Panc1 (cell line): Measurements from ENCODE around the gene CCDC12. TPM values are rescaled to one million over a fixed set of nuclear protein-coding genes. Genes with fewer than 3 reads are reported as not detected.

Experiments
- ATAC-seq: fragments of 200-7000 bp; cut with Tn5 transposase; 2 replicates; pipeline ENCODE4 v1.9.1; 2020; ENCODE audit warnings: mild to moderate bottlenecking, moderate library complexity
- BruUV-seq: library from RNA; stranded (reverse); fragments of 400-500 nt; replicated peaks from 2 replicates; lab custom pipeline; 2021; lab: Mats Ljungman, UMichigan
- CTCF ChIA-PET: fragments of 300-600 bp; sonication (Branson Sonifier 250); formaldehyde crosslinking; loops from one replicate; lab custom pipeline; 2022; ENCODE audit warnings: antibody characterized with exemption; lab: Charles Lee
- POLR2A ChIA-PET: fragments of 300-600 bp; sonication (Branson Sonifier 250); formaldehyde crosslinking; loops from one replicate; lab custom pipeline; 2022; ENCODE audit warnings: antibody characterized with exemption; lab: Charles Lee
- DNase-seq: peaks from one replicate; pipeline ENCODE4 v3.0.0-alpha.2; 2010; ENCODE audit warnings: low read depth, low spot score
- H3K27ac ChIP-seq: 2 replicates; pipeline ENCODE4 v1.5.1; 2011; ENCODE audit warnings: mild to moderate bottlenecking, low read length, inconsistent platforms
- H3K27me3 ChIP-seq: fragments of 200-500 bp; sonication (Bioruptor generic); 2 replicates; pipeline ENCODE4 v1.6.0; 2014; ENCODE audit warnings: low read length, inconsistent platforms; ENCODE audit not compliant: control insufficient read depth, insufficient read depth
- H3K36me3 ChIP-seq: fragments of 200-500 bp; sonication (Bioruptor generic); 2 replicates; pipeline ENCODE4 v1.5.1; 2014; ENCODE audit warnings: inconsistent platforms, mild to moderate bottlenecking, low read length, moderate library complexity; ENCODE audit not compliant: control insufficient read depth, insufficient read depth
- H3K4me1 ChIP-seq: 2 replicates; pipeline ENCODE4 v1.5.1; 2011; ENCODE audit warnings: inconsistent platforms, mild to moderate bottlenecking, low read length, moderate library complexity; ENCODE audit not compliant: control insufficient read depth, insufficient read depth
- H3K4me3 ChIP-seq, 2 experiments: 2 replicates each; pipeline ENCODE4 v1.5.1; 2011 to 2012; ENCODE audit warnings: low read depth in 2 of 2, low read length in 2 of 2, mild to moderate bottlenecking in 2 of 2, inconsistent platforms in 1 of 2, moderate library complexity in 1 of 2
- H3K9me3 ChIP-seq: fragments of 200-500 bp; sonication (Bioruptor generic); 2 replicates; pipeline ENCODE4 v1.5.1; 2014; ENCODE audit warnings: low read depth, mild to moderate bottlenecking, inconsistent platforms, low read length, moderate library complexity; ENCODE audit not compliant: control insufficient read depth, insufficient read depth
- POLR2AphosphoS5 ChIP-seq: IDR thresholded peaks from 2 replicates; pipeline ENCODE4 v1.6.1; 2012; ENCODE audit warnings: mild to moderate bottlenecking, low read depth, low read length, moderate library complexity
- SIN3A ChIP-seq: IDR thresholded peaks from 2 replicates; pipeline ENCODE4 v1.6.1; 2012; ENCODE audit warnings: low read depth, mild to moderate bottlenecking, low read length, moderate library complexity, borderline replicate concordance; ENCODE audit not compliant: insufficient read depth
- TCF7L2 ChIP-seq: IDR thresholded peaks from 2 replicates; pipeline ENCODE4 v1.6.1; 2011; ENCODE audit warnings: mild to moderate bottlenecking, low read depth, low read length, inconsistent platforms
- in situ Hi-C: cut with HindIII; loops from 2 replicates; pipeline ENCODE4 v1.10.0; 2016; ENCODE audit warnings: low sequenced_read_pairs, low pct_unique_long_range_greater_than_20kb
- intact Hi-C: fragments of 100-400 bp; cut with micrococcal nuclease; formaldehyde crosslinking; loops from one replicate; pipeline ENCODE4 v1.10.0; 2022; ENCODE audit not compliant: unreplicated experiment
- total RNA-seq: library from RNA; stranded (reverse); gene quantifications from one replicate; pipeline ENCODE4 v1.2.1, GENCODE V29; 2021; ENCODE audit not compliant: unreplicated experiment
- TF ChIP-seq, protein P1 (sequence below), 2 experiments: IDR thresholded peaks; 2 replicates each; pipeline ENCODE4 v1.6.1; 2011 to 2012; ENCODE audit warnings: low read depth in 2 of 2, control low read depth in 1 of 2, low read length in 1 of 2, mild to moderate bottlenecking in 1 of 2, moderate library complexity in 1 of 2; ENCODE audit not compliant: insufficient read depth in 1 of 2
- TF ChIP-seq, protein P2 (sequence below): fragments of 450-650 bp; IDR thresholded peaks from 2 replicates; pipeline ENCODE4 v1.5.1; 2017; ENCODE audit warnings: mild to moderate bottlenecking

CCDC12 gene
- total RNA-seq, 1 experiment from 2014 or later: 35.5 TPM

DNA sequence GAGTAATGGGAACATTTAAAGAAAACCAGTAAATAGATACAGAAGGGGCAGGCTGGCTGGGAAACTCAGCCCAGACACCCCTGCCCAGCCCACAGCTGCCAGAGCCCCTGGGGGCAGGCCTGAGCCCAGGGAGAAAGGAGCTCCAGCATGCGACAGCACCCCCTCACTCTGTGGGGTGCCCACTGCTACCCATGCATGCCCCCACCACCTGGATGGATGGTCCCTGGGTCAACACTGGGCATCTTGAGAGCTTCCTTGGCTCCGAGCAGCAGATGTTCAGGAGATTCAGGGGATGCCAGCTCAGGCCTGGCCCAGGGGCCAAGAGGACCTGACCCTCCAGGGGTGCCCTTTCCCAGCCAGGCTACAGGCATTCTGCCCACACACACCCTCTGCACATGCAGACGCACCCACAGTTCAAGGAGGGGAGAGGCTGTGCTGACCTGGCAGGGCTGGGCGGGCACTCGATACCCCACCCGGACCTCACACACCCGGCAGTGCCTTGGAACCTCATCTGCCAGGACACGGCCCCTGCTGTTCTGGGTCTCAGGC, 67.5 kb downstream of the CCDC12 start:
- Histone ChIP-seq H3K36me3 (no peaks in the 10 kb centered on the region), H3K27ac (no peak overlapping the region), H3K4me1 (no peaks in the 10 kb centered on the region), H3K9me3 (no peaks in the 10 kb centered on the region), H3K27me3 (no peaks in the 10 kb centered on the region), H3K4me3 (no peak overlapping the region)
- intact Hi-C loops: loop anchor here (2.0 to 5.0 kb wide), 2 partner anchors 42 to 204 kb away; no protein-coding TSS in a partner anchor
- POLR2A ChIA-PET: no interaction called here
- DNase-seq (no peak), ATAC-seq (peak; percentile 39)
- in situ Hi-C loops: no loop called here
- TF ChIP-seq, protein P1, sequence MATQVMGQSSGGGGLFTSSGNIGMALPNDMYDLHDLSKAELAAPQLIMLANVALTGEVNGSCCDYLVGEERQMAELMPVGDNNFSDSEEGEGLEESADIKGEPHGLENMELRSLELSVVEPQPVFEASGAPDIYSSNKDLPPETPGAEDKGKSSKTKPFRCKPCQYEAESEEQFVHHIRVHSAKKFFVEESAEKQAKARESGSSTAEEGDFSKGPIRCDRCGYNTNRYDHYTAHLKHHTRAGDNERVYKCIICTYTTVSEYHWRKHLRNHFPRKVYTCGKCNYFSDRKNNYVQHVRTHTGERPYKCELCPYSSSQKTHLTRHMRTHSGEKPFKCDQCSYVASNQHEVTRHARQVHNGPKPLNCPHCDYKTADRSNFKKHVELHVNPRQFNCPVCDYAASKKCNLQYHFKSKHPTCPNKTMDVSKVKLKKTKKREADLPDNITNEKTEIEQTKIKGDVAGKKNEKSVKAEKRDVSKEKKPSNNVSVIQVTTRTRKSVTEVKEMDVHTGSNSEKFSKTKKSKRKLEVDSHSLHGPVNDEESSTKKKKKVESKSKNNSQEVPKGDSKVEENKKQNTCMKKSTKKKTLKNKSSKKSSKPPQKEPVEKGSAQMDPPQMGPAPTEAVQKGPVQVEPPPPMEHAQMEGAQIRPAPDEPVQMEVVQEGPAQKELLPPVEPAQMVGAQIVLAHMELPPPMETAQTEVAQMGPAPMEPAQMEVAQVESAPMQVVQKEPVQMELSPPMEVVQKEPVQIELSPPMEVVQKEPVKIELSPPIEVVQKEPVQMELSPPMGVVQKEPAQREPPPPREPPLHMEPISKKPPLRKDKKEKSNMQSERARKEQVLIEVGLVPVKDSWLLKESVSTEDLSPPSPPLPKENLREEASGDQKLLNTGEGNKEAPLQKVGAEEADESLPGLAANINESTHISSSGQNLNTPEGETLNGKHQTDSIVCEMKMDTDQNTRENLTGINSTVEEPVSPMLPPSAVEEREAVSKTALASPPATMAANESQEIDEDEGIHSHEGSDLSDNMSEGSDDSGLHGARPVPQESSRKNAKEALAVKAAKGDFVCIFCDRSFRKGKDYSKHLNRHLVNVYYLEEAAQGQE (IDR thresholded peaks at IDR 0.05; ENCODE audit: insufficient read depth in 1 of 2, low read depth in 2 of 2, low read length in 1 of 2): no peak
- TF ChIP-seq, protein P2, sequence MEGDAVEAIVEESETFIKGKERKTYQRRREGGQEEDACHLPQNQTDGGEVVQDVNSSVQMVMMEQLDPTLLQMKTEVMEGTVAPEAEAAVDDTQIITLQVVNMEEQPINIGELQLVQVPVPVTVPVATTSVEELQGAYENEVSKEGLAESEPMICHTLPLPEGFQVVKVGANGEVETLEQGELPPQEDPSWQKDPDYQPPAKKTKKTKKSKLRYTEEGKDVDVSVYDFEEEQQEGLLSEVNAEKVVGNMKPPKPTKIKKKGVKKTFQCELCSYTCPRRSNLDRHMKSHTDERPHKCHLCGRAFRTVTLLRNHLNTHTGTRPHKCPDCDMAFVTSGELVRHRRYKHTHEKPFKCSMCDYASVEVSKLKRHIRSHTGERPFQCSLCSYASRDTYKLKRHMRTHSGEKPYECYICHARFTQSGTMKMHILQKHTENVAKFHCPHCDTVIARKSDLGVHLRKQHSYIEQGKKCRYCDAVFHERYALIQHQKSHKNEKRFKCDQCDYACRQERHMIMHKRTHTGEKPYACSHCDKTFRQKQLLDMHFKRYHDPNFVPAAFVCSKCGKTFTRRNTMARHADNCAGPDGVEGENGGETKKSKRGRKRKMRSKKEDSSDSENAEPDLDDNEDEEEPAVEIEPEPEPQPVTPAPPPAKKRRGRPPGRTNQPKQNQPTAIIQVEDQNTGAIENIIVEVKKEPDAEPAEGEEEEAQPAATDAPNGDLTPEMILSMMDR: no peak
- no peak for TF ChIP-seq SIN3A
- no peak for TF ChIP-seq POLR2AphosphoS5
- TF ChIP-seq TCF7L2: no peak
- CTCF ChIA-PET: interaction anchor here (0.6 to 1.3 kb wide), 9 partner anchors 13 to 420 kb away, joined by 3 to 8 read pairs (median 3); partner anchors contain the start of gene NBEAL2
- BruUV-seq: no TSS peak

DNA sequence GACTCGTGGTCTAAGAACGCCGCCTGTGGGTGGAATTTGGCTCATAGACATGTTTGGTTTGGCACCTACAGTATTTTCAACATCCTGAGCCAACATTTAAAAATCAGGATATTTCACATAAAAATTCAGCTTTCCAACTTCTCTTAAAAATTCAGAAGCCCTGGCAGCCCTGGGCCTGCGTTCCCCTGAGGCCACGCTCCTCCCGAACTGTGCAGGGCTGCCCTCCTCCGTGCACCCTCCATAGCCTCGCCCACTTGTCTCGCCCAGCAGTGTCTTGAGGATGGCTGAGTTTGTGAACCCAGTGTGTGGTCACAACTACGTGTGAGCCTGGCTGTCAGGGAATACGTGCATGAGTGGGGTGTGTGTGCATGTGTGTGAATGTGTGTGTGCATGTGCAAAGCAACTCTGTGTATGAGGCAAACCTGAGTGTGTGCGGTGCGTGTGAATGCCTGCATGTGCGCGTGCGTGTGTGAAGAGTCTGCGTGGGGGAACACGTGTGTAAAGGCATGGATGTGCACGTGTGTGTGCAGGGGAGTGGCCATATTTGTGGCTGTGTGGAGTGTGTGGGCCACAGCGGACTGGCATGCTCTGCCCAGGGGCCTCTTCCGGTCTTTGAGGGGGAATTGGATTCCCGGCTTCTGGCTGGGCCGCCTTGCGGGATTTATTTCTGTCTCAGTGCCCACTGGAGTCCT, 68.1 kb downstream of the CCDC12 start:
- H3K36me3 ChIP-seq: no peaks in the 10 kb centered on the region
- TF ChIP-seq, protein P1 (IDR thresholded peaks at IDR 0.05; ENCODE audit: insufficient read depth in 1 of 2, low read depth in 2 of 2, low read length in 1 of 2): no peak
- TF ChIP-seq, protein P2: no peak
- TF ChIP-seq TCF7L2: no peak
- no peak for TF ChIP-seq SIN3A
- TF ChIP-seq POLR2AphosphoS5: no peak
- H3K27me3 ChIP-seq: no peaks in the 10 kb centered on the region
- no TSS peak for BruUV-seq
- CTCF ChIA-PET: interaction anchor here (0.6 to 1.3 kb wide), 4 partner anchors 12 to 420 kb away, joined by 3 to 4 read pairs (median 4); partner anchors contain the start of gene NBEAL2
- no peaks in the 10 kb centered on the region for H3K9me3 ChIP-seq
- no peak overlapping the region for H3K4me3 ChIP-seq
- in situ Hi-C loops: no loop called here
- POLR2A ChIA-PET: no interaction called here
- intact Hi-C loops: loop anchor here (2.0 to 5.0 kb wide), 2 partner anchors 41 to 204 kb away; no protein-coding TSS in a partner anchor
- H3K27ac ChIP-seq: no peak overlapping the region
- H3K4me1 ChIP-seq: no peaks in the 10 kb centered on the region
- DNase-seq (no peak), ATAC-seq (no peak)
